ENCODE data around the gene CLEC2D.
"Not testable (repeated sequence)": the region's sequence is repeated elsewhere in the genome, so short reads cannot be mapped to it uniquely, and the experiment has no call there.

Gene CLEC2D

DNA sequence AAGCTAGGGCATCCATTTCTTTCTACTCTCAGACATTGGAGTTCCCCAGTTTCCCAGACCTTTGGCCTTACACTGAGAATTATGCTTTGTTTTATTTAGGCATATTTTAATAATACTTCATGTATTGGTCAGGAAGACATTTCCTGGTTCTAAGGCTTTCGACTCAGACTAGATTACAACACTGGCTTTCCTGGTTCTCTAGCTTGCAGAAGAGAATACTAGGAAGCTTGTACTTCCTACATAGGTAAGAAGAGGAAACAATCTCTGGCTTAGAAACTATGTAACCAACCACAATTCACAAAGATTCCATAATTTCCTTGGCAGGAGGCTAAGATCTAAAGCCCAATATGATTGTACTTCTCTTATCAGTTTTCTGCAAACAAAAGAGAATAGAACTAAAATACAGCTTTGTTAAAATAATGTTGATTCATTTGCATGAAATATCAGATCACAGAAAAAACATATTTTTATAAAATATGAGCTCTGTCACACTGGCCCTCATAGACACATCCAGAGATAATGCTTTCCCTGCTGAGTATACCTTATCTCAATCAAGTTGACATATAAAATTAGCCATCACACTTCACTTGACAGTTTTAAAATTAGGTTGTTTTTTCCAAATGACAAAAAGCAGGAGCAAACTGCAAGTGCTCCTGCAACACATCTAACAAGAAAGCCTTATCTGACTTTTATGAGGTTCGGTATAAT lies 30.5 kb downstream of the CLEC2D start:
- Mint-ChIP-seq H3K27ac (peak overlapping the region; percentile 95), H3K27me3 (ENCODE audit: low read depth) (no peaks in the 10 kb centered on the region), H3K4me3 (no peak overlapping the region), H3K4me1 (ENCODE audit: low read depth) (peaks cover 68% of the 10 kb centered on the region), H3K36me3 (ENCODE audit: low read depth) (peaks cover 46% of the 10 kb centered on the region), H3K9me3 (peaks cover 17% of the 10 kb centered on the region)

DNA sequence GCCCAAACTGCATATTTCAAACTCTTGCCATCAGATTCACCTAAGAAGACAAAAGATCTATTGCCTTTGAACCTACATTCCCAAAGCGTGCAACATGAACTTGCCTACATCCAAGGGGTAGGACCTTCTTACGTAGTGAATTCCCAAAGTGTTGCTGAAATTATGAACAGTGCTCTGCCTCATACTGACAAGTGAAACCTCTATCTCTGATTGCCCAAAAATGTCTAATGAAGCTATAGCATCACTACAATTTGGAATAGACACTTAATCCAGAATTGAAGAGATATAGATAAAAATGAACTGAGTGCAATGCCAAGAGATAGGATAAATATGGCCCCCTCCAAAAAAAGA lies 31.1 kb downstream of the CLEC2D start:
- peak overlapping the region; percentile 7 for H3K4me3 Mint-ChIP-seq
- peaks cover 46% of the 10 kb centered on the region for H3K36me3 Mint-ChIP-seq (ENCODE audit: low read depth)
- peak overlapping the region; percentile 95 for H3K27ac Mint-ChIP-seq

DNA sequence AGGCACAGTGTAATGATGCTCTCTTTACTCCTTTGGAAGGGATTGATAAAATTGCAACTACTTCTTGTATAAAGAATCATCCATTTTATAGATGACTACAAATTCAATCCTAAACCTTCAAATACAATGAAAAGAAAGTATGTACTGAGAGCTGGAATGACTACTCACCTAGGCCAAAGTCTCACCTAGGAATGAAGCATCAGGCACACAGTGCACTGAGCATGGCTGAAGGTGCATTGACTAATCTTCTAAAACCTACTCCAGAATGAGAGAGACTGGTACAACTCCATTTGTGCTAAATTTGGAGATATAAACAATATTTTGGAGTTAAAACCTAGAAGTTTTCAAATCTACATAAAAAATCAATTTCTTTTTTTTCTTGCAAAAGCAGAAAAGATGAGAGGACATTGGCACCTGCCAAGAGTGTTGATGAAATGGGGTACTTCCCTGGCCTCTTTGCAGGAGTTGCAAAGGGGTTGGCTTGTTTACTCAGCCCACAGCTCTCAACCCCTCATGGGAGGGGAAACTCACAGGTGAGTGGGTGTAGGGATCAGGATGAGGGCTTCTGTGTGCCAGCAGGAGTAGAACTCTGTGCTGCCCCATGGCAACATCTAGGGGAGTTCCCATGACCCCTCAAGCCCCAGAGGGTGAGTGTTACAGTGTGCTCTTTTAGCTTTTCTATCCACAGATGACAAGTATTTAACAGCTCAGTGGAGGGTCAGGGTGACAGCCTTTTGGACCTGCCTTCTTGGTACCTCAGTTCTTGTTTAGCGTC lies 32.1 kb downstream of the CLEC2D start:
- Mint-ChIP-seq H3K4me1 (ENCODE audit: low read depth) (peaks cover 69% of the 10 kb centered on the region), H3K36me3 (ENCODE audit: low read depth) (peaks cover 44% of the 10 kb centered on the region), H3K9me3 (peaks cover 27% of the 10 kb centered on the region), H3K27me3 (ENCODE audit: low read depth) (no peaks in the 10 kb centered on the region), H3K4me3 (peak overlapping the region; percentile 71), H3K27ac (peak overlapping the region; percentile 95)

More for the DNA sequence above, 31.1 kb downstream of the CLEC2D start:
- peaks cover 68% of the 10 kb centered on the region for H3K4me1 Mint-ChIP-seq (ENCODE audit: low read depth)
- H3K27me3 Mint-ChIP-seq (ENCODE audit: low read depth), result no peaks in the 10 kb centered on the region
- H3K9me3 Mint-ChIP-seq, result peaks cover 23% of the 10 kb centered on the region

DNA sequence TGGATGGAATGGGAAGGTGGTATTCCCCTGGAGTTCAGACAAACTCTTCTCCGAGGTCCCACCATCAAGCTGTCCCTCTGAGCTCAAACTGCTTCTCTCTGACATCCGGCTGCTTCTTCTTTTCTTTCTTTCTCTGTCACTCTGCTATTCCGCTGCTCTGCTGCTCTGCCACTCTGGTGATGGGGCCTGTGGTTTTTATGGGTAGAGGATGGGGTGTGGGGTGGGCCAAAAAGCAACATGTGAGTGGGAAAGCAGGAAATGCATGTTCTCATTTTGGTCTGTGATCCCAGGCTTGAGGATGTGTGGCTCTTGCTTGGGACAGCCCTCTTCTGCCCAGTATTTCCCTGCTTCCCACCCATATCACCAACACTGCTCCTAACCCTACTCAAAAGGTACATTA lies 32.7 kb downstream of the CLEC2D start:
- peak overlapping the region; percentile 95 for H3K27ac Mint-ChIP-seq
- H3K27me3 Mint-ChIP-seq (ENCODE audit: low read depth), result no peaks in the 10 kb centered on the region
- H3K9me3 Mint-ChIP-seq, result peaks cover 26% of the 10 kb centered on the region
- H3K36me3 Mint-ChIP-seq (ENCODE audit: low read depth), result peaks cover 42% of the 10 kb centered on the region
- H3K4me3 Mint-ChIP-seq, result peak overlapping the region; percentile 71
- H3K4me1 Mint-ChIP-seq (ENCODE audit: low read depth), result peaks cover 70% of the 10 kb centered on the region

DNA sequence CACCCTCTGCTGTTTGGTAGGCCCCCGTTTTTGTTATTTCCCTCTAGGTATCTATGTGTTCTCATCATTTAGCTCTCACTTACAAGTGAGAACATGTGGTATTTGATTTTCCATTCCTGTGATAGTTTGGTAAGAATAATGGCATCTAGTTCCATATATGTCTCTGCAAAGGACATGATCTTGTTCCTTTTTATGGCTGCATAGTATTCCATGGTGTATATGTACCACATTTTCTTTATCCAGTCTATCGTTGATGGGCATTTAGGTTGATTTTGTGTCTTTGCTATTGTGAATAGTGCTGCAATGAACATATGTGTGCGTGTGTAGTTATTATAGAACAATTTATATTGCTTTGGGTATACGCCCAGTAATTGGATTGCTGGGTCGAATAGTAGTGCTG lies 35.0 kb downstream of the CLEC2D start:
- peaks cover 73% of the 10 kb centered on the region for H3K4me1 Mint-ChIP-seq (ENCODE audit: low read depth)
- not testable (repeated sequence) for H3K27ac Mint-ChIP-seq; H3K4me3 Mint-ChIP-seq; H3K27me3 Mint-ChIP-seq (ENCODE audit: low read depth)
- H3K36me3 Mint-ChIP-seq (ENCODE audit: low read depth), result peaks cover 32% of the 10 kb centered on the region
- peaks cover 18% of the 10 kb centered on the region for H3K9me3 Mint-ChIP-seq

DNA sequence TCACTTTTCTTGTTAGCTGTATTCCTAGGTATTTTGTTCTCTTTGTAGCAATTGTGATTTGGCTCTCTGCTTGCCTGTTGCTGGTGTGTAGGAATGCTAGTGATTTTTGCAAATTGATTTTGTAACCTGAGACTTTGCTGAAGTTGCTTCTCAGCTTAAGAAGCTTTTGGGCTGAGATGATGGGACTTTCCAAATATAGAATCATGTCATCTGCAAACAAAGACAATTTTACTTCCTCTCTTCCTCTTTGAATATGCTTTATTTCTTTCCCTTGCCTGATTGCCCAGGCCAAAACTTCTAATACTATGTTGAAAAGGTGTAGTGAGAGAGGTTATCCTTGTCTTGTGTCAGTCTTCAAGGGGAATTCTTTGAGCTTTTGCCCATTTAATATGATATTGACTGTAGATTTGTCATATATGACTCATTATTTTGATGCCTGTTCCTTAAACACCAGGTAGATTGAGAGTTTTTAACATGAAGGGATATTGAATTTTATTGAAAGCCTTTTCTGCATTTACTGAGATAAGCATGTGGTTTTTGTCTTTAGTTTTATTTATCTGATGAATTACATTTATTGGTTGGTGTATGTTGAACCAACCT lies 36.7 kb downstream of the CLEC2D start:
- Mint-ChIP-seq H3K36me3 (ENCODE audit: low read depth) (peaks cover 40% of the 10 kb centered on the region), H3K27ac (peak overlapping the region; percentile 84), H3K27me3 (ENCODE audit: low read depth) (no peaks in the 10 kb centered on the region), H3K4me1 (ENCODE audit: low read depth) (peaks cover 67% of the 10 kb centered on the region), H3K9me3 (peaks cover 18% of the 10 kb centered on the region), H3K4me3 (peak overlapping the region; percentile 68)

DNA sequence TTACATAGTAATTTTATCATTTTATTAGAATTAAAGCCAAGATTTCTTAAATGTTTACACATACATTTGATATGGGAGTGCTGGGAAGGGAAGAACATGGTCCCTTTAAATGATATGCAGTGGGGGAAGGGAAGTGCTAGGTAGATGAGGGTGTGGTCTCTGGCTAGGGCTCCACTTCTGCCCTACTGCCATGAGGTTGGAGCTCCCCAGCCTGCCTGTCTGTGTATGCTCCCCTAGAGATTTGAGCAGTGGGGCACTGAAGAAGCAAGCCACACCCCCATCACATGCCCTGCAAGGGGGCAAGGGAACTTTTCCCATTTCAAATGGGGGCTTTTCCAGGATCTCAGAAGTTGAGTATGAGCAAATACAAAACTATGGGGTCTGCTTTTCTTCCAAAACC lies 37.8 kb downstream of the CLEC2D start:
- H3K4me3 Mint-ChIP-seq, result peak overlapping the region; percentile 71
- H3K27ac Mint-ChIP-seq, result peak overlapping the region; percentile 88
- H3K9me3 Mint-ChIP-seq, result peaks cover 18% of the 10 kb centered on the region
- peaks cover 60% of the 10 kb centered on the region for H3K4me1 Mint-ChIP-seq (ENCODE audit: low read depth)
- H3K27me3 Mint-ChIP-seq (ENCODE audit: low read depth), result no peaks in the 10 kb centered on the region
- H3K36me3 Mint-ChIP-seq (ENCODE audit: low read depth), result peaks cover 44% of the 10 kb centered on the region

DNA sequence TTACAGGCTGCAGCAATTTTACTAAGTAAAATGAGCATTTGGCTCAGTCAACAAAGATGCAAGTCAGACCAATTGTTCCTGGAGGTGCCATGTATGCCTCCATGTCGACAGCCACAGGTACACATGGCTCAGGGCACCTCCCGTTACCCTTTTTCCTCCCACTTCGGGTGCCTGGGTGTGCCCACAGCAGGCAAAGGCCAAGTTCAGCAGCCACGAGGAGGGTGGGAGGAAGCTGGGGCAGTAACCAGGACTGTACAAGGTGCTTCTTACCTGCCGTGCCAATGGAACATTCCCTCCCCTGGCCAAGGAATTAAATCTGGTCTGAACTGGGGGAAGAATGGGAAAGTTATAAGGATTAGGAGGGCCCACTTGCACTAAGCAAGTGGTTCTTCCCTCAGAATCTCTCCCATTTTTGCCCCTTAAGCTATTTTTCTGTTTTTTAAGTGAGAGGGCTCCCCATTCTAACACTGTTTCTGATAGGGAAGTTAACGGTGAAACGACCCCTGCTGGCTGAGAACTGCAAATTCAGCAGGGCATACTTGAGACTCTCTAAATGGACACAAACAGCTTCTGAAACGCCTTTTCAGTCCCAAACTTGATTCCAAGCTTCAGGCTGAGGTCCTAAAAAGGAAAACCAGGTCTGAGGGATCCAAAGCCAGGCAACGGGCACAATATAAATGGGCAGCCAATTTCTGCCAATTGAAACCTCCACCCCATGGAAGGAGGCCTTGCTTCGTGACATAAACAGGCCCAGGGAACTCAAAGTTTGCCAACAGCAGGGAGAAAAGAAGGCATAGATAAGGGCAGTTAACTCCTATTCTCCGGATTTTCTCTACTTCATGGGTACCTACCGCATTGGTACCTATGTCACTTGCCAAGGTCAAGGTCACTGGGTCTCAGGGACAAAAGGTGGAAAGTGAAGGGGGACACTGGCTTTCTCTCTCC lies 38.6 kb downstream of the CLEC2D start:
- Mint-ChIP-seq H3K9me3 (peaks cover 18% of the 10 kb centered on the region), H3K36me3 (ENCODE audit: low read depth) (peaks cover 44% of the 10 kb centered on the region), H3K4me1 (ENCODE audit: low read depth) (peaks cover 55% of the 10 kb centered on the region), H3K27ac (peak overlapping the region; percentile 88), H3K4me3 (peak overlapping the region; percentile 71), H3K27me3 (ENCODE audit: low read depth) (no peaks in the 10 kb centered on the region)

DNA sequence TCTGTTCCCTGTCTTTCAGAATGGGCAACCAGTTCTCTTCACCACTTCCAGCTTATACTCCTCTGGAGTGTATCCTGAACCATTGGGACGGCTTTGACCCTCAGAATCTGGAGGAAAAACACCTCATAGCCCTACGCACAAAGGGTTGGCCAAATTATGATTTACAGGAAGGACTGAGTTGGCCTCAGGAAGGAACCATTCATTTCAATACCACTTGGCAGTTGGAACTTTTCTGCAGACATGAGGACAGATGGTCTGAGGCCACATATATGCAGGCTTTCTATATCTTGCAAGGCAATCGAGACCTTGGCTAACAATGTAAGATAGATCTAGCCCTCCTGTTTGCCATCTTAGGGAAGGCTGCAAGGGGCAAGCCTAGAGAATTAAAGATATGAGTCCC lies 39.3 kb downstream of the CLEC2D start:
- H3K27me3 Mint-ChIP-seq (ENCODE audit: low read depth), result no peaks in the 10 kb centered on the region
- H3K36me3 Mint-ChIP-seq (ENCODE audit: low read depth), result peaks cover 44% of the 10 kb centered on the region
- no peak overlapping the region for H3K4me3 Mint-ChIP-seq
- peaks cover 59% of the 10 kb centered on the region for H3K4me1 Mint-ChIP-seq (ENCODE audit: low read depth)
- H3K9me3 Mint-ChIP-seq, result peaks cover 18% of the 10 kb centered on the region
- peak overlapping the region; percentile 88 for H3K27ac Mint-ChIP-seq

DNA sequence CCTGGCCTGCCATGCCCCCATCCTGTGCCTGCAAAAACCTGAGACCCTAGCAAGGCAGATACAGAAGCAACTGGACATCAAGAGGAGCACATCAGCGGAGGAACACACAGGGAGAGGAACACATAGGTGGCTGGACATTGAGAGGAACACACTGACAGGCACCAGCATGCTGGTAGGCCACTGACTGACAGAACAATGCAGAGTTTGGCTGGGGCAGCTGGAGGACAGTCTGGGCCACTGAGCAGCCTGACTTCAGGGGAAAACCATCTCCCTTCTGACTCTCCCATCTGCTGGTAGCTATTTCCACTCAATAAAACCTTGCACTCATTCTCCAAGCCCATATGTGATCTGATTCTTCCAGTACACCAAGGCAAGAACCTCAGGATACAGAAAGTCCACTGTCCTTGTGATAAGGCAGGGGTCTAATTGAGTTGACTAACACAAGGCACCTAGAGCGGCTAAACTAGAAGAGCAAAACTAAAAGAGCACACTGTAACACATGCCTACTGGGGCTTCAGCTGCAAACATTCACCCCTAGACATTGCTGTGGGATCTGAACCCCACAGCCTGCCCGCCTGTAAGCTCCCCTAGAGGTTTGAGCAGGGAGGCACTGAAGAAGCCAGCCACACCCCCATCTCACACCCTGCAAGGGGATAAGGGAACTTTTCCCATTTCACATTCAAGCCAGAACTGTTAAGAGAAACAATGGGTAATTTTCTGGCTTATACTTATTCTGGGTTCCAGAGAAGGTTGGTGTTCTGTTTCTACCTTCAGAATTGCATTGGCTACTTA lies 41.3 kb downstream of the CLEC2D start:
- H3K4me3 Mint-ChIP-seq, result no peak overlapping the region
- no peak overlapping the region for H3K27ac Mint-ChIP-seq
- peaks cover 9% of the 10 kb centered on the region for H3K9me3 Mint-ChIP-seq
- H3K27me3 Mint-ChIP-seq (ENCODE audit: low read depth), result no peaks in the 10 kb centered on the region
- peaks cover 34% of the 10 kb centered on the region for H3K36me3 Mint-ChIP-seq (ENCODE audit: low read depth)
- H3K4me1 Mint-ChIP-seq (ENCODE audit: low read depth), result peaks cover 56% of the 10 kb centered on the region

DNA sequence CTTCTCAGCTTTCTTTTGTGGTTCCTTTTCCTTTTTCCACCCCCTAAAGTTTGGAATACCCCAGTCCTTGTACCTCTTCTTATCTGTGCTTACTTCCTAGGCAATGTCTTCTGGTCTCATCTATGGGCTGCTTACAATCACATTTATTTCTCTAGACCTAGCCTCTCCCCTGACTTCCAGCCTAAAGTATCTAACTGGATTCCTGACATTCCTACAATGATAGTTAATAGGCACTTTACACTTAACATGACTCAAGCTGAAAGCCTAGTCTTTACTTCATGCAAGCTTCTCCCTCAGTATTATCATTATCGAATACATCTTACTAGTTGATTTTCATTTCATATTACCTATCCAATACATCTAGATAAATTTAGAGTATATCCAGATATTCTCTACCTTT lies 42.2 kb downstream of the CLEC2D start:
- Mint-ChIP-seq H3K4me1 (ENCODE audit: low read depth) (peaks cover 49% of the 10 kb centered on the region), H3K4me3 (no peak overlapping the region)

DNA sequence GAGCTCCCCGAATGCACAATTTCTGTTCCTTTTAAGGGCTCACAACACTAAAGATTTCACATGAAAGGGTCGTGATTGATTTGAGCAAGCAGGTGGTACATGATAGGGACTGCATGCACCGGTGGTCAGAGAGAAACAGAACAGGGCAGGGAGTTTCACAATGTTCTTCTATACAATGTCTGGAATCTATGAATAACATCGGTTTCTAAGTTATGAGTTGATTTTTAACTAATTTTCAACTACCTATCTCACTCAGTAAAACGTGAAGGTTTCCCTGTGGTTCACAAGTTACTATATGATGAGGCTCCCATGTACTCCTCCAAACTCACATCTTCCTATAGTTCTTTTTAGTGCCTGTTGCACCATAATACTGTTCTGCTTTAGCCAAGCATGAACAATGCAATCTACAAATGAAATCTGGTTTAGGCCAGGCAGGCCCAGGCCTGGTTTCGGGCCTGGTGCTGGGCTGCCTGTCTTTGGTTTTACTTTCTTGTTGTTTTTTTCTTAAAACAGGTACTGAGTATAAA lies 43.6 kb downstream of the CLEC2D start:
- H3K36me3 Mint-ChIP-seq (ENCODE audit: low read depth), result peaks cover 26% of the 10 kb centered on the region
- not testable (repeated sequence) for H3K9me3 Mint-ChIP-seq; H3K27me3 Mint-ChIP-seq (ENCODE audit: low read depth); H3K4me3 Mint-ChIP-seq; H3K27ac Mint-ChIP-seq
- peaks cover 36% of the 10 kb centered on the region for H3K4me1 Mint-ChIP-seq (ENCODE audit: low read depth)

More for the DNA sequence above, 42.2 kb downstream of the CLEC2D start:
- Mint-ChIP-seq H3K9me3 (peaks cover under 1% of the 10 kb centered on the region), H3K36me3 (ENCODE audit: low read depth) (peaks cover 31% of the 10 kb centered on the region), H3K27me3 (ENCODE audit: low read depth) (no peaks in the 10 kb centered on the region), H3K27ac (peak overlapping the region; percentile 8)
